HK-2 (cell line): ENCODE results near the gene WDR59.
A peak's percentile ranks its signal among the peaks of the same experiment; 100 is the strongest.

Source experiments
- DNase-seq: peaks from one replicate; pipeline ENCODE4 v3.0.0-alpha.2; 2018; ENCODE audit not compliant: unreplicated experiment

Gene WDR59

GRCh38 chr16:74902161-74902560, 82.8 kb downstream of the WDR59 start:
- DNase-seq: no peak

GRCh38 chr16:74901606-74902005, 83.3 kb downstream of the WDR59 start:
- no peak for DNase-seq

- no peak for DNase-seq
These were observed 85.1 kb downstream of the WDR59 start for GRCh38 chr16:74899816-74900215.

GRCh38 chr16:74898659-74899058, 86.3 kb downstream of the WDR59 start:
- no peak for DNase-seq

GRCh38 chr16:74896389-74897370, 88.2 kb downstream of the WDR59 start:
- peak; percentile 22 for DNase-seq

- DNase-seq: no peak
These were observed 91.4 kb downstream of the WDR59 start for GRCh38 chr16:74893541-74893940.

GRCh38 chr16:74892574-74893461, 92.1 kb downstream of the WDR59 start:
- no peak for DNase-seq

- DNase-seq: no peak
These were observed 96.0 kb downstream of the WDR59 start for GRCh38 chr16:74888888-74889287.

- DNase-seq: no peak
These were observed 96.6 kb downstream of the WDR59 start for GRCh38 chr16:74888232-74888862.

- no peak for DNase-seq
These were observed 97.8 kb downstream of the WDR59 start for GRCh38 chr16:74887084-74887483.

GRCh38 chr16:74877706-74878105, 107.2 kb downstream of the WDR59 start:
- DNase-seq: no peak

- DNase-seq: no peak
These were observed 109.9 kb downstream of the WDR59 start for GRCh38 chr16:74874912-74875546.

- DNase-seq: no peak
These were observed 110.8 kb downstream of the WDR59 start for GRCh38 chr16:74874123-74874522.

GRCh38 chr16:74872302-74872701, 112.6 kb downstream of the WDR59 start:
- no peak for DNase-seq

GRCh38 chr16:74871608-74872007, 113.3 kb downstream of the WDR59 start:
- no peak for DNase-seq

GRCh38 chr16:74868501-74868900, 116.4 kb downstream of the WDR59 start:
- no peak for DNase-seq

GRCh38 chr16:74868035-74868434, 116.9 kb downstream of the WDR59 start:
- DNase-seq: no peak

GRCh38 chr16:74867281-74867849, 117.6 kb downstream of the WDR59 start:
- DNase-seq: no peak

- DNase-seq: no peak
These were observed 118.9 kb downstream of the WDR59 start for GRCh38 chr16:74865922-74866598.

GRCh38 chr16:74862743-74863244, 122.1 kb downstream of the WDR59 start:
- no peak for DNase-seq
